Measurements from ENCODE around the gene DNAJC1.
"Not testable (repeated sequence)": the region's sequence is repeated elsewhere in the genome, so short reads cannot be mapped to it uniquely, and the experiment has no call there.

Gene DNAJC1

GRCh38 chr10:21724020-21724589 lies 279.4 kb downstream of the DNAJC1 start:
- FAIRE-seq: no peak
- TF ChIP-seq POLR2AphosphoS5 (IDR thresholded peaks at IDR 0.05; ENCODE audit: low read depth, low read length) (no peak), PAX5 (IDR thresholded peaks at IDR 0.05; ENCODE audit: insufficient read depth, low read length, severe bottlenecking) (no peak), TAF1 (IDR thresholded peaks at IDR 0.05; ENCODE audit: low read depth, low read length) (no peak), POLR2A (IDR thresholded peaks at IDR 0.05; ENCODE audit: low read depth, low read length) (no peak), SPI1 (IDR thresholded peaks at IDR 0.05; ENCODE audit: low read depth, low read length) (no peak), POU2F2 (IDR thresholded peaks at IDR 0.05; ENCODE audit: low read depth, low read length) (no peak)
- DNase-seq (ENCODE audit: insufficient read length, low spot score): no peak

GRCh38 chr10:21722209-21722608 lies 281.3 kb downstream of the DNAJC1 start:
- TF ChIP-seq TAF1 (IDR thresholded peaks at IDR 0.05; ENCODE audit: low read depth, low read length): no peak
- no peak for TF ChIP-seq POLR2AphosphoS5 (IDR thresholded peaks at IDR 0.05; ENCODE audit: low read depth, low read length)
- no peak for TF ChIP-seq SPI1 (IDR thresholded peaks at IDR 0.05; ENCODE audit: low read depth, low read length)
- TF ChIP-seq POLR2A (IDR thresholded peaks at IDR 0.05; ENCODE audit: low read depth, low read length): no peak
- no peak for TF ChIP-seq PAX5 (IDR thresholded peaks at IDR 0.05; ENCODE audit: insufficient read depth, low read length, severe bottlenecking)
- no peak for TF ChIP-seq POU2F2 (IDR thresholded peaks at IDR 0.05; ENCODE audit: low read depth, low read length)
- no peak for DNase-seq (ENCODE audit: insufficient read length, low spot score)
- FAIRE-seq: no peak

- no peak for FAIRE-seq
- TF ChIP-seq POLR2AphosphoS5 (IDR thresholded peaks at IDR 0.05; ENCODE audit: low read depth, low read length) (no peak), POLR2A (IDR thresholded peaks at IDR 0.05; ENCODE audit: low read depth, low read length) (no peak), PAX5 (IDR thresholded peaks at IDR 0.05; ENCODE audit: insufficient read depth, low read length, severe bottlenecking) (no peak)
- no peak for DNase-seq (ENCODE audit: insufficient read length, low spot score)
Observed at GRCh38 chr10:21721000-21721665, 282.4 kb downstream of the DNAJC1 start.

GRCh38 chr10:21720090-21720489 lies 283.4 kb downstream of the DNAJC1 start:
- TF ChIP-seq POU2F2 (IDR thresholded peaks at IDR 0.05; ENCODE audit: low read depth, low read length) (no peak), POLR2AphosphoS5 (IDR thresholded peaks at IDR 0.05; ENCODE audit: low read depth, low read length) (no peak), PAX5 (IDR thresholded peaks at IDR 0.05; ENCODE audit: insufficient read depth, low read length, severe bottlenecking) (no peak), POLR2A (IDR thresholded peaks at IDR 0.05; ENCODE audit: low read depth, low read length) (no peak), TAF1 (IDR thresholded peaks at IDR 0.05; ENCODE audit: low read depth, low read length) (no peak), SPI1 (IDR thresholded peaks at IDR 0.05; ENCODE audit: low read depth, low read length) (no peak)
- DNase-seq (ENCODE audit: insufficient read length, low spot score): no peak
- peak; percentile 41 for FAIRE-seq

GRCh38 chr10:21719502-21719901 lies 284.0 kb downstream of the DNAJC1 start:
- TF ChIP-seq POLR2AphosphoS5 (IDR thresholded peaks at IDR 0.05; ENCODE audit: low read depth, low read length): no peak
- TF ChIP-seq POU2F2 (IDR thresholded peaks at IDR 0.05; ENCODE audit: low read depth, low read length): no peak
- no peak for TF ChIP-seq POLR2A (IDR thresholded peaks at IDR 0.05; ENCODE audit: low read depth, low read length)
- no peak for TF ChIP-seq PAX5 (IDR thresholded peaks at IDR 0.05; ENCODE audit: insufficient read depth, low read length, severe bottlenecking)
- no peak for TF ChIP-seq TAF1 (IDR thresholded peaks at IDR 0.05; ENCODE audit: low read depth, low read length)
- TF ChIP-seq SPI1 (IDR thresholded peaks at IDR 0.05; ENCODE audit: low read depth, low read length): no peak
- FAIRE-seq (no peak), DNase-seq (ENCODE audit: insufficient read length, low spot score) (no peak)

- FAIRE-seq; DNase-seq (ENCODE audit: insufficient read length, low spot score): not testable (repeated sequence)
Observed at GRCh38 chr10:21717437-21718054, 286.0 kb downstream of the DNAJC1 start.

GRCh38 chr10:21715531-21716195 lies 287.9 kb downstream of the DNAJC1 start:
- peak; percentile 40 for FAIRE-seq
- no peak for DNase-seq (ENCODE audit: insufficient read length, low spot score)
- TF ChIP-seq POU2F2 (IDR thresholded peaks at IDR 0.05; ENCODE audit: low read depth, low read length) (no peak), TAF1 (IDR thresholded peaks at IDR 0.05; ENCODE audit: low read depth, low read length) (no peak)

- FAIRE-seq: no peak
- TF ChIP-seq POLR2A (IDR thresholded peaks at IDR 0.05; ENCODE audit: low read depth, low read length) (no peak), TAF1 (IDR thresholded peaks at IDR 0.05; ENCODE audit: low read depth, low read length) (no peak), POU2F2 (IDR thresholded peaks at IDR 0.05; ENCODE audit: low read depth, low read length) (no peak), SPI1 (IDR thresholded peaks at IDR 0.05; ENCODE audit: low read depth, low read length) (no peak), PAX5 (IDR thresholded peaks at IDR 0.05; ENCODE audit: insufficient read depth, low read length, severe bottlenecking) (no peak), POLR2AphosphoS5 (IDR thresholded peaks at IDR 0.05; ENCODE audit: low read depth, low read length) (no peak)
- no peak for DNase-seq (ENCODE audit: insufficient read length, low spot score)
Observed at GRCh38 chr10:21712975-21713374, 290.6 kb downstream of the DNAJC1 start.

GRCh38 chr10:21707498-21707897 lies 296.0 kb downstream of the DNAJC1 start:
- FAIRE-seq (no peak), DNase-seq (ENCODE audit: insufficient read length, low spot score) (no peak)
- no peak for TF ChIP-seq TAF1 (IDR thresholded peaks at IDR 0.05; ENCODE audit: low read depth, low read length)
- TF ChIP-seq PAX5 (IDR thresholded peaks at IDR 0.05; ENCODE audit: insufficient read depth, low read length, severe bottlenecking): no peak
- no peak for TF ChIP-seq POU2F2 (IDR thresholded peaks at IDR 0.05; ENCODE audit: low read depth, low read length)
- TF ChIP-seq SPI1 (IDR thresholded peaks at IDR 0.05; ENCODE audit: low read depth, low read length): no peak
- no peak for TF ChIP-seq POLR2AphosphoS5 (IDR thresholded peaks at IDR 0.05; ENCODE audit: low read depth, low read length)
- TF ChIP-seq POLR2A (IDR thresholded peaks at IDR 0.05; ENCODE audit: low read depth, low read length): no peak

Data from GM12891 (cell line).